ENCODE data around the gene ITGB6.

Gene ITGB6

GRCh38 chr2:160052531-160052930 lies 147.5 kb downstream of the ITGB6 start:
- H3K27me3 ChIP-seq (ENCODE audit: insufficient read depth, low read length), result peaks cover 6% of the 10 kb centered on the region
- H3K9me3 ChIP-seq (ENCODE audit: low read length), result no peaks in the 10 kb centered on the region
- no peaks in the 10 kb centered on the region for H3K36me3 ChIP-seq (ENCODE audit: insufficient read depth, low read length)
- H2AFZ ChIP-seq (ENCODE audit: low read depth, low read length), result no peak overlapping the region
- H3K4me3 ChIP-seq (ENCODE audit: low read length), result no peak overlapping the region
- peaks cover 5% of the 10 kb centered on the region for H3K4me1 ChIP-seq (ENCODE audit: insufficient read depth, low read length)

GRCh38 chr2:160051371-160051800 lies 148.7 kb downstream of the ITGB6 start:
- H3K4me1 ChIP-seq (ENCODE audit: insufficient read depth, low read length), result peaks cover 5% of the 10 kb centered on the region
- H3K9me3 ChIP-seq (ENCODE audit: low read length), result no peaks in the 10 kb centered on the region
- H2AFZ ChIP-seq (ENCODE audit: low read depth, low read length), result no peak overlapping the region
- peaks cover 6% of the 10 kb centered on the region for H3K27me3 ChIP-seq (ENCODE audit: insufficient read depth, low read length)
- H3K4me3 ChIP-seq (ENCODE audit: low read length), result no peak overlapping the region
- no peaks in the 10 kb centered on the region for H3K36me3 ChIP-seq (ENCODE audit: insufficient read depth, low read length)

- Histone ChIP-seq H2AFZ (ENCODE audit: low read depth, low read length) (no peak overlapping the region), H3K36me3 (ENCODE audit: insufficient read depth, low read length) (no peaks in the 10 kb centered on the region), H3K4me3 (ENCODE audit: low read length) (no peak overlapping the region), H3K27me3 (ENCODE audit: insufficient read depth, low read length) (peaks cover 6% of the 10 kb centered on the region), H3K4me1 (ENCODE audit: insufficient read depth, low read length) (peaks cover 4% of the 10 kb centered on the region), H3K9me3 (ENCODE audit: low read length) (no peaks in the 10 kb centered on the region)
Measured at GRCh38 chr2:160050147-160050546, 149.9 kb downstream of the ITGB6 start.

All from neuron (in vitro differentiated cells).